ENCODE data around the gene TMEM179.

TMEM179 gene

GRCh38 chr14:104596451-104596918 lies 8.1 kb downstream of the TMEM179 start:
- DNase-seq (ENCODE audit: low read depth), result no peak
- TF ChIP-seq CTCF (conservative IDR thresholded peaks at IDR 0.05; ENCODE audit: control insufficient read depth, insufficient read depth, low read depth, low read length), result no peak
- no peak overlapping the region for H3K4me3 ChIP-seq (ENCODE audit: control insufficient read depth, low read depth, low read length)

GRCh38 chr14:104595911-104596450 lies 8.6 kb downstream of the TMEM179 start:
- H3K4me3 ChIP-seq (ENCODE audit: control insufficient read depth, low read depth, low read length), result no peak overlapping the region
- DNase-seq (ENCODE audit: low read depth), result no peak

GRCh38 chr14:104595116-104595675 lies 9.4 kb downstream of the TMEM179 start:
- DNase-seq (ENCODE audit: low read depth), result no peak
- TF ChIP-seq CTCF (conservative IDR thresholded peaks at IDR 0.05; ENCODE audit: control insufficient read depth, insufficient read depth, low read depth, low read length), result no peak
- H3K4me3 ChIP-seq (ENCODE audit: control insufficient read depth, low read depth, low read length), result no peak overlapping the region

More at GRCh38 chr14:104595911-104596450, 8.6 kb downstream of the TMEM179 start:
- no peak for TF ChIP-seq CTCF (conservative IDR thresholded peaks at IDR 0.05; ENCODE audit: control insufficient read depth, insufficient read depth, low read depth, low read length)

GRCh38 chr14:104594310-104595046 lies 10.1 kb downstream of the TMEM179 start:
- no peak for DNase-seq (ENCODE audit: low read depth)
- no peak for TF ChIP-seq CTCF (conservative IDR thresholded peaks at IDR 0.05; ENCODE audit: control insufficient read depth, insufficient read depth, low read depth, low read length)
- H3K4me3 ChIP-seq (ENCODE audit: control insufficient read depth, low read depth, low read length), result no peak overlapping the region

GRCh38 chr14:104593710-104594136 lies 10.8 kb downstream of the TMEM179 start:
- DNase-seq (ENCODE audit: low read depth), result no peak
- H3K4me3 ChIP-seq (ENCODE audit: control insufficient read depth, low read depth, low read length), result no peak overlapping the region
- no peak for TF ChIP-seq CTCF (conservative IDR thresholded peaks at IDR 0.05; ENCODE audit: control insufficient read depth, insufficient read depth, low read depth, low read length)

- no peak for TF ChIP-seq CTCF (conservative IDR thresholded peaks at IDR 0.05; ENCODE audit: control insufficient read depth, insufficient read depth, low read depth, low read length)
- no peak for DNase-seq (ENCODE audit: low read depth)
- no peak overlapping the region for H3K4me3 ChIP-seq (ENCODE audit: control insufficient read depth, low read depth, low read length)
These were observed 11.3 kb downstream of the TMEM179 start for GRCh38 chr14:104593241-104593701.

Measured in fibroblast of mammary gland (primary cell).